Ovary (tissue), 9 donors: ENCODE results near the gene PNPLA2. TPM values are rescaled to one million over a fixed set of nuclear protein-coding genes. Genes with fewer than 3 reads are reported as not detected.
A peak's percentile ranks its signal among the peaks of the same experiment; 100 is the strongest.

Experiments used
- DNase-seq, 5 donors: peaks; one replicate each; pipeline ENCODE4 v3.0.0-alpha.2; 2019 to 2020
- H3K27ac ChIP-seq, 2 donors: fragments of 200-600 bp; one replicate each; pipeline versions ENCODE4 v1.5.1 to v1.8.0; 2019 to 2022
- H3K27me3 ChIP-seq: fragments of 200-600 bp; one replicate; pipeline ENCODE4 v1.8.0; 2022
- H3K36me3 ChIP-seq: fragments of 200-600 bp; sonication (generic); one replicate; pipeline ENCODE4 v1.5.1; 2019
- H3K4me1 ChIP-seq: one replicate; pipeline ENCODE4 v1.8.1; 2013; ENCODE audit warnings: mild to moderate bottlenecking, moderate library complexity; ENCODE audit not compliant: insufficient read depth
- H3K4me3 ChIP-seq: fragments of 200-600 bp; sonication (generic); one replicate; pipeline ENCODE4 v1.5.1; 2017
- H3K9me3 ChIP-seq, 2 donors: fragments of 200-600 bp in 1 of 2; sonication (generic) in 1 of 2; one replicate each; pipeline versions ENCODE4 v1.5.1 to v1.8.1; 2013 to 2019; ENCODE audit warnings: mild to moderate bottlenecking in 1 of 2, moderate library complexity in 1 of 2
- EP300 ChIP-seq: sonication (generic); formaldehyde crosslinking; IDR thresholded peaks from one replicate; pipeline ENCODE4 v1.6.1; 2017; ENCODE audit warnings: antibody characterized with exemption
- POLR2A ChIP-seq: fragments of 450-650 bp; IDR thresholded peaks from one replicate; pipeline ENCODE4 v1.6.1; 2017; ENCODE audit warnings: antibody characterized with exemption, mild to moderate bottlenecking, moderate library complexity
- WGBS, 3 donors: extraction: QIAGEN DNeasy Blood & Tissue Kit in 1 of 3; methylation state at CpG; one replicate each; pipeline versions ENCODE4 v1.1.5 to v1.1.7; 2013 to 2017; 5-methylcytosine and 5-hydroxymethylcytosine counted together
- intact Hi-C, 4 donors: fragments of 100-400 bp; cut with DNase I; formaldehyde crosslinking; loops; one replicate each; pipeline versions ENCODE4 v1.11.0 to v1.15.1; 2022 to 2023
- polyA plus RNA-seq, 2 donors: library from polyadenylated mRNA; stranded (reverse); fragments of 200-250 nt in 1 of 2; fragments of 350-450 nt in 1 of 2; fragmentation: Illumina TruSeq in 1 of 2; extraction: RNeasy Lipid Tissue Mini Kit (QIAGEN cat#74804) in 1 of 2; gene quantifications; one replicate each; pipeline ENCODE4 v1.2.3, GENCODE V29; 2013 to 2014
- total RNA-seq, 7 donors: library from RNA; depleted of rRNA in 2 of 7; stranded (reverse); fragments of >200 nt in 2 of 7; fragmentation: NEBNext Ultra II Directional in 3 of 7; extraction: Animal tissue kit (Norgen Biotek cat#: 25700) in 3 of 7; gene quantifications; one replicate each; pipeline versions ENCODE4 v1.1.0 to v1.2.4, GENCODE V29; 2016 to 2023
- TF ChIP-seq, protein P1 (sequence below), 3 donors: fragments of 450-650 bp in 2 of 3; fragments of 200-600 bp in 1 of 3; IDR thresholded peaks; one replicate each; pipeline versions ENCODE4 v1.5.1 to v1.8.0; 2016 to 2022; ENCODE audit warnings: antibody characterized with exemption in 3 of 3, mild to moderate bottlenecking in 1 of 3
- donor health status: DM: no; HTN: no; CAD: no; lungs with moderate emphysema.
- donor health status: DM: no; HTN: no; CAD: no.
- donor health status: Bipolar disorder and iron deficiency.
- donor health status: DM: yes; HTN: yes; CAD: no.
- donor health status: DM: no; HTN: no; CAD: no.
- donor health status: DM: yes; HTN: yes; CAD: no.

PNPLA2 gene
- total and polyA plus RNA-seq, 9 donors, result 12.9 to 98.2 (median 83.0) TPM

DNA sequence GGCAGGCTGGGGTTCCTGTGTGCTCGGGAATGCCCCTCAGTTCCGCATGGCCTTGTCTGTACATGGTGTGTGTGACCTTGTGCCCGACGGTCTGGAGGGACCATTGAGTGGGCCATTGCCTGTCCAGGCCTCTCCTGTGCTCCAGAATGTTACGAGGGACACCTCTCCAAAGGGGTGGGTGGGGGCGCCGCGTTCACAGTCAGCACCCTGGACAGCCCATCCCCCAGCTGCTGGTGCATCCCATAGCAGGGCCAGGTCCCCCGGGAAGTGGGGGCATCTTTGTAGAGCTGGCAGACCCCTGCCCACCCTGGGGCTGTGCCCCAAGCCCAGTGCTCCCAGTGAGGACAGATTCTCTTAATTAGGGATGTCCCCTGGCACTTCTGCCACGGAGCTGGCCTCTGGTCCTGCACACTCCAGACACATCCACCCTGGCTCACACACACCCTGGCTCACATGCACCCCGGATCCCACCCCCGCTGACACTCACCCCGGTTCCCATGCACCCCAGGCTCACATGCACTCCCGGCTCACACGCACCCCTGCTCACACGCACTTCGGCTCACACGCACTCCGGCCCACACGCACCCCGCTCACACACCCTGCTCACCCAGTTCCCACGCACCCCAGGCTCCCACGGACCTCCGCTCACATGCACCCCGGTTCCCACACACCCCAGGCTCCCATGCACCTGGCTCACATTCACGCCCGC, 39.5 kb downstream of the PNPLA2 start:
- TF ChIP-seq POLR2A (no peak), EP300 (no peak)
- TF ChIP-seq, protein P1, sequence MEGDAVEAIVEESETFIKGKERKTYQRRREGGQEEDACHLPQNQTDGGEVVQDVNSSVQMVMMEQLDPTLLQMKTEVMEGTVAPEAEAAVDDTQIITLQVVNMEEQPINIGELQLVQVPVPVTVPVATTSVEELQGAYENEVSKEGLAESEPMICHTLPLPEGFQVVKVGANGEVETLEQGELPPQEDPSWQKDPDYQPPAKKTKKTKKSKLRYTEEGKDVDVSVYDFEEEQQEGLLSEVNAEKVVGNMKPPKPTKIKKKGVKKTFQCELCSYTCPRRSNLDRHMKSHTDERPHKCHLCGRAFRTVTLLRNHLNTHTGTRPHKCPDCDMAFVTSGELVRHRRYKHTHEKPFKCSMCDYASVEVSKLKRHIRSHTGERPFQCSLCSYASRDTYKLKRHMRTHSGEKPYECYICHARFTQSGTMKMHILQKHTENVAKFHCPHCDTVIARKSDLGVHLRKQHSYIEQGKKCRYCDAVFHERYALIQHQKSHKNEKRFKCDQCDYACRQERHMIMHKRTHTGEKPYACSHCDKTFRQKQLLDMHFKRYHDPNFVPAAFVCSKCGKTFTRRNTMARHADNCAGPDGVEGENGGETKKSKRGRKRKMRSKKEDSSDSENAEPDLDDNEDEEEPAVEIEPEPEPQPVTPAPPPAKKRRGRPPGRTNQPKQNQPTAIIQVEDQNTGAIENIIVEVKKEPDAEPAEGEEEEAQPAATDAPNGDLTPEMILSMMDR (IDR thresholded peaks at IDR 0.05), result no peak
- intact Hi-C loops, result loop anchor here in 2 of 4 donors (5.0 to 10.0 kb wide), 3 partner anchors 147 to 197 kb away; no protein-coding TSS in a partner anchor
- DNase-seq, result no peak

DNA sequence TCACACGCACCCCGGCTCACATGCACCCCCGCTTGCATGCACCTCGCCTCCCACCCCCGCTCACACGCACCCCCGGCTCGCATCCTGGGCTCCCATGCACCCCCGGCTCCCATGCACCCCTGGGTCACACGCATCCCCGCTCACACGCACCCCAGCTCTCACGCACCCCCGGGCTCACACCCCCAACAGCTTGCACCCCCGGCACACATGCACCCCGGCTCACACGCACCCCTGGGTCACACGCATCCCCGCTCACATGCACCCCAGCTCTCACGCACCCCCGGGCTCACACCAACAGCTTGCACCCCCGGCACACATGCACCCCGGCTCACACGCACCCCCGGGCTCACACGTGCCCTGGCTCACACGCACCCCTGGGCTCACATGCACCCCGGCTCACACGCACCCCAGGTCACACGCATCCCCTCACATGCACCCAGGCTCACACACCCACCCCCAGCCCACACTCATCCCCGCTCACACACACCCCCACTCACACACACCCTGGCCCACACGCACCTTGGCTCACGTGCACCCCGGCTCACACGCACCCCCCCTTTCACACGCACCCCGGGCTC, 40.1 kb downstream of the PNPLA2 start:
- no peak for DNase-seq
- TF ChIP-seq POLR2A (no peak), EP300 (no peak)
- TF ChIP-seq, protein P1 (IDR thresholded peaks at IDR 0.05), result no peak
- 45 to 62% (median 60%) methylated on average over 31 to 37 of the region's 37 CpGs for WGBS, 3 donors
- no peaks in the 10 kb centered on the region for H3K9me3 ChIP-seq
- no peak overlapping the region for H3K27ac ChIP-seq
- no peak overlapping the region for H3K4me3 ChIP-seq
- intact Hi-C loops, result loop anchor here in 2 of 4 donors (5.0 to 10.0 kb wide), 3 partner anchors 146 to 196 kb away; no protein-coding TSS in a partner anchor
- H3K4me1 ChIP-seq, result peaks cover 12% of the 10 kb centered on the region
- H3K36me3 ChIP-seq, result no peaks in the 10 kb centered on the region
- no peaks in the 10 kb centered on the region for H3K27me3 ChIP-seq

More for the DNA sequence above, 39.5 kb downstream of the PNPLA2 start:
- Histone ChIP-seq H3K27me3 (no peaks in the 10 kb centered on the region), H3K27ac (no peak overlapping the region), H3K4me3 (no peak overlapping the region), H3K36me3 (no peaks in the 10 kb centered on the region), H3K4me1 (peaks cover 12% of the 10 kb centered on the region), H3K9me3 (no peaks in the 10 kb centered on the region)
- 69 to 77% (median 72%) methylated on average over 27 of the region's 27 CpGs for WGBS, 3 donors

DNA sequence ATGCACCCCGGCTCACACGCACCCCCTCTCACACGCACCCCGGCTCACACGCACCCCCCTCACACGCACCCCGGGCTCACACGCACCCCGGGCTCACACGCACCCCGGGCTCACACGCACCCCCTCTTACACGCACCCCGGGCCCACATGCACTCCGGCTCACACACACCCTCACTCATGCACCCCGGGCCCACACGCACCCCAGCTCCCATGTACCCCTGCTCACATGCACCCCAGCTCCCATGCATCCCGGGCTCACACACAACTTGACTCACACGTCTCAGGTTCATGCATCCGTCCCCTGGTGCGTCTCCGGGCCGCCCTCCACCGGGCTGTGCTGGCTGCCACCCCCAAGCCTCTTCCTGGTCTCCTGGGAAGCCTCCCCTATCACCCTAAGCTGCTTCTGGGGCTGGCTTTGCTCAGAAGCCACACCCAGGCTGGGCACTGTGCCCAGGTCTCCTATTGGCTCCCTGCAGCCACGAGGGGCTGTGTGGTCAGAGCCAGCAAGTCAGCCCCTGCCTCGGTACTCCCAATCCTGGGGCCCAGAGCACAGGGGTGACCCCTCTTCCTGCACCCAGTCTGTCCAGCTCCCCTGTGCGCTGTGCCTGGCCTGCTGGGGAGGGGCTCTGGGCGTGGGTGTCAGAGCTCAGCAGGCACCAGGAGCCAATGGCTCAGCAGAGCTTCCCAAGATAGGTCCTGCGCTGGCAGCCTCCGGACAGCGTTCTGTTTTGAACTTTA, 40.8 kb downstream of the PNPLA2 start:
- Histone ChIP-seq H3K4me1 (peaks cover 12% of the 10 kb centered on the region), H3K27me3 (no peaks in the 10 kb centered on the region), H3K36me3 (no peaks in the 10 kb centered on the region), H3K4me3 (no peak overlapping the region), H3K27ac (peak overlapping the region; percentile 35 to 44), H3K9me3 (no peaks in the 10 kb centered on the region)
- peak; percentile 87 to 95 (median 93) for DNase-seq
- TF ChIP-seq EP300, result no peak
- no peak for TF ChIP-seq POLR2A
- TF ChIP-seq, protein P1 (IDR thresholded peaks at IDR 0.05), result no peak
- WGBS, 3 donors, result 6 to 17% (median 8%) methylated on average over 16 to 31 of the region's 31 CpGs
- intact Hi-C loops, result loop anchor here in 2 of 4 donors (5.0 to 10.0 kb wide), 3 partner anchors 145 to 195 kb away; no protein-coding TSS in a partner anchor
